ENCODE results near the gene ADARB1. TPM values are rescaled to one million over a fixed set of nuclear protein-coding genes. Genes with fewer than 3 reads are reported as not detected.

ADARB1 gene
- total and polyA plus RNA-seq, 9 of the 15 experiments (the other 6 are each of a cell fraction or from before 2014, with no cell fraction given), result 6.7 to 16.0 (median 8.3) TPM

DNA sequence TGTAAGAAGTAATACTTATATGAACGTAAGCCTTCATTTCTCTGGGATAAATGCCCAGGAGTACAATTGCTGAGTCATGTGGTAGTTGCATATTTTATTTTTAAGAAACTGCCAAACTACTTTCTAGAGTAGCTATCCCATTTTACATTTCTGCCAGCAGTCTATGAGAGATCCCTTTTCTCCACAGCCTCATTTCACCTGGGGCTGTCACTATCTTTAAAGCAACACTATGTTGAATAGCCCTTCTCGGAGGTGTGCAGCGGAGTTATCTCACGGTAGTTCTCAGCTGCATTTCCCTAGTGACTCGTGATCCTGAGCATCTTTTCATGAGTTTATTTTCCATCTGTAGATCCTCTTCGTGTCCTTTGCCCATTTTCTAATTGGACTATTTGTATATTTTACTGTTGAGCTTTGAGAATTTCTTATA lies 93.4 kb downstream of the ADARB1 start (continued):
- TF ChIP-seq, protein P1, sequence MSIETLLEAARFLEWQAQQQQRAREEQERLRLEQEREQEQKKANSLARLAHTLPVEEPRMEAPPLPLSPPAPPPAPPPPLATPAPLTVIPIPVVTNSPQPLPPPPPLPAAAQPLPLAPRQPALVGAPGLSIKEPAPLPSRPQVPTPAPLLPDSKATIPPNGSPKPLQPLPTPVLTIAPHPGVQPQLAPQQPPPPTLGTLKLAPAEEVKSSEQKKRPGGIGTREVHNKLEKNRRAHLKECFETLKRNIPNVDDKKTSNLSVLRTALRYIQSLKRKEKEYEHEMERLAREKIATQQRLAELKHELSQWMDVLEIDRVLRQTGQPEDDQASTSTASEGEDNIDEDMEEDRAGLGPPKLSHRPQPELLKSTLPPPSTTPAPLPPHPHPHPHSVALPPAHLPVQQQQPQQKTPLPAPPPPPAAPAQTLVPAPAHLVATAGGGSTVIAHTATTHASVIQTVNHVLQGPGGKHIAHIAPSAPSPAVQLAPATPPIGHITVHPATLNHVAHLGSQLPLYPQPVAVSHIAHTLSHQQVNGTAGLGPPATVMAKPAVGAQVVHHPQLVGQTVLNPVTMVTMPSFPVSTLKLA (conservative IDR thresholded peaks at IDR 0.05), result 0 out of 4 replicates have a peak, but pooled peaks of 1 of the 2 experiments have one; percentile 21
- no peak for TF ChIP-seq NEUROD1 (IDR thresholded peaks at IDR 0.05; ENCODE audit: borderline replicate concordance, low read depth, low read length, partially characterized antibody)
- TF ChIP-seq DACH1 (IDR thresholded peaks at IDR 0.05; ENCODE audit: partially characterized antibody), result no peak
- TF ChIP-seq CTBP1 (IDR thresholded peaks at IDR 0.05; ENCODE audit: borderline replicate concordance), result peak; percentile 27; the same call in 1 of the 2 replicates
- TF ChIP-seq SMARCA4 (IDR thresholded peaks at IDR 0.05), result peak; percentile 43; the same call in 1 of the 2 replicates
- TF ChIP-seq, protein P2, sequence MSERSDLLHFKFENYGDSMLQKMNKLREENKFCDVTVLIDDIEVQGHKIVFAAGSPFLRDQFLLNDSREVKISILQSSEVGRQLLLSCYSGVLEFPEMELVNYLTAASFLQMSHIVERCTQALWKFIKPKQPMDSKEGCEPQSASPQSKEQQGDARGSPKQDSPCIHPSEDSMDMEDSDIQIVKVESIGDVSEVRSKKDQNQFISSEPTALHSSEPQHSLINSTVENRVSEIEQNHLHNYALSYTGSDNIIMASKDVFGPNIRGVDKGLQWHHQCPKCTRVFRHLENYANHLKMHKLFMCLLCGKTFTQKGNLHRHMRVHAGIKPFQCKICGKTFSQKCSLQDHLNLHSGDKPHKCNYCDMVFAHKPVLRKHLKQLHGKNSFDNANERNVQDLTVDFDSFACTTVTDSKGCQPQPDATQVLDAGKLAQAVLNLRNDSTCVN (CRISPR knock-in tag; IDR thresholded peaks at IDR 0.05), result no peak
- no peak for TF ChIP-seq L3MBTL2 (IDR thresholded peaks at IDR 0.05)
- TF ChIP-seq ETV1 (tag; conservative IDR thresholded peaks at IDR 0.05; ENCODE audit: low read depth), result no peak
- TF ChIP-seq C11orf30 (IDR thresholded peaks at IDR 0.05; ENCODE audit: low read depth), result peak; percentile 94
- TF ChIP-seq, protein P3, sequence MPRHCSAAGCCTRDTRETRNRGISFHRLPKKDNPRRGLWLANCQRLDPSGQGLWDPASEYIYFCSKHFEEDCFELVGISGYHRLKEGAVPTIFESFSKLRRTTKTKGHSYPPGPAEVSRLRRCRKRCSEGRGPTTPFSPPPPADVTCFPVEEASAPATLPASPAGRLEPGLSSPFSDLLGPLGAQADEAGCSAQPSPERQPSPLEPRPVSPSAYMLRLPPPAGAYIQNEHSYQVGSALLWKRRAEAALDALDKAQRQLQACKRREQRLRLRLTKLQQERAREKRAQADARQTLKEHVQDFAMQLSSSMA (CRISPR knock-in tag; IDR thresholded peaks at IDR 0.05), result no peak
- TF ChIP-seq PML (IDR thresholded peaks at IDR 0.05; ENCODE audit: low read length), result peak; percentile 61
- TF ChIP-seq LCOR (CRISPR knock-in tag; IDR thresholded peaks at IDR 0.05), result no peak
- TF ChIP-seq GTF2A2 (tag; IDR thresholded peaks at IDR 0.05), result no peak
- no peak for TF ChIP-seq JUN (IDR thresholded peaks at IDR 0.05; ENCODE audit: borderline replicate concordance, low read depth, low read length)
- no peak for TF ChIP-seq JUN (CRISPR knock-in tag; IDR thresholded peaks at IDR 0.05; ENCODE audit: borderline replicate concordance)
- TF ChIP-seq LEF1 (IDR thresholded peaks at IDR 0.05), result no peak
- TF ChIP-seq ZNF644 (tag; IDR thresholded peaks at IDR 0.05; ENCODE audit: low read depth), result no peak
- TF ChIP-seq HNRNPK (IDR thresholded peaks at IDR 0.05; ENCODE audit: low read depth, low read length, poor library complexity, severe bottlenecking), result no peak
- no peak for TF ChIP-seq ZNF79 (CRISPR knock-in tag; IDR thresholded peaks at IDR 0.05; ENCODE audit: low read depth)
- TF ChIP-seq, protein P4, sequence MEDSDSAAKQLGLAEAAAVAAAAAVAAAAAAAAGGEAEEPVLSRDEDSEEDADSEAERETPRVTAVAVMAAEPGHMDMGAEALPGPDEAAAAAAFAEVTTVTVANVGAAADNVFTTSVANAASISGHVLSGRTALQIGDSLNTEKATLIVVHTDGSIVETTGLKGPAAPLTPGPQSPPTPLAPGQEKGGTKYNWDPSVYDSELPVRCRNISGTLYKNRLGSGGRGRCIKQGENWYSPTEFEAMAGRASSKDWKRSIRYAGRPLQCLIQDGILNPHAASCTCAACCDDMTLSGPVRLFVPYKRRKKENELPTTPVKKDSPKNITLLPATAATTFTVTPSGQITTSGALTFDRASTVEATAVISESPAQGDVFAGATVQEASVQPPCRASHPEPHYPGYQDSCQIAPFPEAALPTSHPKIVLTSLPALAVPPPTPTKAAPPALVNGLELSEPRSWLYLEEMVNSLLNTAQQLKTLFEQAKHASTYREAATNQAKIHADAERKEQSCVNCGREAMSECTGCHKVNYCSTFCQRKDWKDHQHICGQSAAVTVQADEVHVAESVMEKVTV (CRISPR knock-in tag; IDR thresholded peaks at IDR 0.05), result no peak
- TF ChIP-seq, protein P5, sequence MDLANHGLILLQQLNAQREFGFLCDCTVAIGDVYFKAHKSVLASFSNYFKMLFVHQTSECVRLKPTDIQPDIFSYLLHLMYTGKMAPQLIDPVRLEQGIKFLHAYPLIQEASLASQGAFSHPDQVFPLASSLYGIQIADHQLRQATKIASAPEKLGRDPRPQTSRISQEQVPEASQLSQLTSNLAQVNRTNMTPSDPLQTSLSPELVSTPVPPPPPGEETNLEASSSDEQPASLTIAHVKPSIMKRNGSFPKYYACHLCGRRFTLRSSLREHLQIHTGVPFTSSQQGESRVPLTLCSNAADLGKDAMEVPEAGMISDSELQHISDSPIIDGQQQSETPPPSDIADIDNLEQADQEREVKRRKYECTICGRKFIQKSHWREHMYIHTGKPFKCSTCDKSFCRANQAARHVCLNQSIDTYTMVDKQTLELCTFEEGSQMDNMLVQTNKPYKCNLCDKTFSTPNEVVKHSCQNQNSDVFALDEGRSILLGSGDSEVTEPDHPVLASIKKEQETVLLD (IDR thresholded peaks at IDR 0.05), result no peak
- TF ChIP-seq, protein P6, sequence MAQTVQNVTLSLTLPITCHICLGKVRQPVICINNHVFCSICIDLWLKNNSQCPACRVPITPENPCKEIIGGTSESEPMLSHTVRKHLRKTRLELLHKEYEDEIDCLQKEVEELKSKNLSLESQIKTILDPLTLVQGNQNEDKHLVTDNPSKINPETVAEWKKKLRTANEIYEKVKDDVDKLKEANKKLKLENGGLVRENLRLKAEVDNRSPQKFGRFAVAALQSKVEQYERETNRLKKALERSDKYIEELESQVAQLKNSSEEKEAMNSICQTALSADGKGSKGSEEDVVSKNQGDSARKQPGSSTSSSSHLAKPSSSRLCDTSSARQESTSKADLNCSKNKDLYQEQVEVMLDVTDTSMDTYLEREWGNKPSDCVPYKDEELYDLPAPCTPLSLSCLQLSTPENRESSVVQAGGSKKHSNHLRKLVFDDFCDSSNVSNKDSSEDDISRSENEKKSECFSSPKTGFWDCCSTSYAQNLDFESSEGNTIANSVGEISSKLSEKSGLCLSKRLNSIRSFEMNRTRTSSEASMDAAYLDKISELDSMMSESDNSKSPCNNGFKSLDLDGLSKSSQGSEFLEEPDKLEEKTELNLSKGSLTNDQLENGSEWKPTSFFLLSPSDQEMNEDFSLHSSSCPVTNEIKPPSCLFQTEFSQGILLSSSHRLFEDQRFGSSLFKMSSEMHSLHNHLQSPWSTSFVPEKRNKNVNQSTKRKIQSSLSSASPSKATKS (CRISPR knock-in tag; IDR thresholded peaks at IDR 0.05), result no peak

Data from K562 (cell line).